NOMO-1 treated with dmso at 0.1 percent for 144 hours (cell line): ENCODE data around the gene MAMSTR.
"Not testable (repeated sequence)": the region's sequence is repeated elsewhere in the genome, so short reads cannot be mapped to it uniquely, and the experiment has no call there.

ENCODE experiments used
- DNase-seq: peaks from one replicate; lab custom pipeline; 2025; ENCODE audit not compliant: unreplicated experiment; lab: John Stamatoyannopoulos, UW

The MAMSTR gene

DNA sequence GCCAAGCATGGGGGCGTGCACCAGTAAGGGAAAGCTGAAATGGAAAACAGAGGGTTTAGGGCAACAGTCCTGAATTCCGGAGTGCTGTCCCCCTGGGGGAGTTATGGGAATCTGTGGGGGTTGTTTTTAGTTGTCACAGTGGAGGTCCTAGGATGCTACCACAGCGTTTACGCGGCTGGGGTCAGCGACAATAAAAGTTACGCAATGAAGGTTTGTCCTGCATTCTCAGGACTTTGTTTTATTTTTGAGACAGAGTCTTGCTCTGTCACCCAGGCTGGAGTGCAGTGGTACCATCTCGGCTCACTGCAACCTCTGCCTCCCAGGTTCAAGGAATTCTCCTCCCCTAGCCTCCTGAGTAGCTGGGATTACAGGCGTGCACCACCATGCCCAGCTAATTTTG, 25.9 kb downstream of the MAMSTR start:
- not testable (repeated sequence) for DNase-seq

DNA sequence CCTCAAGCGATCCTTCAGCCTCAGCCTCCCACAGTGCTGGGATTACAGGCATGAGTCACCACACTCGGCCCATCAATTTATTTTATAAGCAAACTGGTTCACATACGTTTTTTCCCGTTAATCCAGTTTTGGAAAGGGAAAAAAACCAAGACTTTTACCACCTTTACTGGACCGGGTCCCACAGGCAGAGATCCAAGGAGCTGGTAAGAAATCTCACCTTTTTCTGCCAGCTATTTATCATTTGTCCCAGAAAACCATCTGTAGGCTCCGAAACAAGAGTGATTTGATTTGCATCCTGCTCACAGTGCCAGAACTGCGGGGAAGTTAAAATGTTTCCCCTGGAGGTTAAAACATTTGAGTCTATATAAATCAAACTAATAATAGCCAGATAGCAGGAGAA, 30.1 kb downstream of the MAMSTR start:
- DNase-seq, result no peak

DNA sequence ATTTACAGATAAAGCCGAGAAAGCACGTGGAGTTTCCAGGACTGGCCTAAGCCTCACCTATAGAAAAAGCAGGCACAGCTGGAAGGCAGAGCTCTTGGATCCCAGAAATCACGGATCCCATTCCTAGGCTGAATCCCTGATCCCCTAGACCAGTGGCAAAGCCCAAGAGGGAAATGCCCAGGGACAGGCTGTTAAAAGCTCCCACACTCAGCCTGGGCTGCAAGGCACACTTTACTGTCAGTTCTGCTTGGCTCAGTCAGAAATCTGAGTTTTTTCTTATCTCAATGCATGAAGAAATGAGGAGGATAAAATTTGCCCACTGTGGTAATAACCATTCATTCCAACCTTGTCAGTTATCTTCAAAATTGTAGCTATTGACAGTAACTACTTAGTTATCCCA, 31.7 kb downstream of the MAMSTR start:
- DNase-seq, result no peak

DNA sequence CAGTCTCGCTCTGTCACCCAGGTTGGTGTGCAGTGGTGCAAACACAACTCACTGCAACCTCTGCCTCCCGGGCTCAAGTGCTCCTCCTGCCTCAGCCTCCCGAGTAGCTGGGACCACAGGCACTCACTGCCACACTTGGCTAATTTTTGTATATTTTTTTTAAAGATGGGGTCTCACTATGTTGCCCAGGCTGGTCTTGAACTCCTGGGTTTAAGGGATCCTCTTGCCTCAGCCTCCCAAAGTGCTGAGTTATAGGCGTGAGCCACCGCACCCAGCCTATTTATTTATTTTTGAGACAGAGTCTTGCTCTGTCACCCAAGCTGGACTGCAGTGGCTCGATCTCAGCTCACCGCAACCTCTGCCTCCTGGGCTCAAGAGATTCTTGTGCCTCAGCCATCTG, 32.9 kb downstream of the MAMSTR start:
- DNase-seq, result not testable (repeated sequence)

DNA sequence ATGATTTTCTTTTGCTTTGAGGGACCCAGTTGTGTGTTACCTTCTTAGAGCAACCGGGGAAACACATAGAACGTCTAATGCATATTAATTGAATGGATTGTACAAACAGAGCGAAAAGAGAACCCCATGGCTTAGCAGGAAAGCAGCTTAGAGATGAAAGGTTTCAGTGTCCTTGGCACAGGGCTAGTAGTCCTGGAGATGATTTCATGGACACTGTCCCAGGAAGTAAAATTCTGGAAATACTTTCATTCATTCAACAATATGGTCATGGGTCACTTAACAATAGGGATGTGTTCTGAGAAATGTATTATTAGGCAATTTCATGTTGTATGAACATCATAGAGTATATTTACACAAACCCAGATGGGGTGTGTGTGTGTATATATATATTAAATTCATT, 33.4 kb downstream of the MAMSTR start:
- DNase-seq, result no peak

DNA sequence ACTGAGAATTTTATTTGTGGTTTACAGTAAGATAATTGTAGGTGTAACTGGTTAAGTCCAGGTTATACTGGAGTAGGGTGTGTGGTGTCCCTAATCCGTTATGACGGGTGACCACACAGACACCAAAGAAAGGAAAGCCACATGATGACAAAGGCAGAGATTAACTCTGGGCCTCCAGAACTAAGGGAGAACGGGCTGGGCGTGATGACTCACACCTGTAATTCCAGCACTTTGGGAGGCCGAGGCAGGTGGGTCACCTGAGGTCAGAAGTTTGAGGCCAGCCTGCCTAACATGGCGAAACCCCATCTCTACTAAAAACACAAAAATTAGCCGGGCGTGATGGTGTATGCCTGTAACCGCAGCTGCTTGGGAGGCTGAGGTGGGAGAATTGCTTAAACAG, 33.9 kb downstream of the MAMSTR start:
- no peak for DNase-seq

DNA sequence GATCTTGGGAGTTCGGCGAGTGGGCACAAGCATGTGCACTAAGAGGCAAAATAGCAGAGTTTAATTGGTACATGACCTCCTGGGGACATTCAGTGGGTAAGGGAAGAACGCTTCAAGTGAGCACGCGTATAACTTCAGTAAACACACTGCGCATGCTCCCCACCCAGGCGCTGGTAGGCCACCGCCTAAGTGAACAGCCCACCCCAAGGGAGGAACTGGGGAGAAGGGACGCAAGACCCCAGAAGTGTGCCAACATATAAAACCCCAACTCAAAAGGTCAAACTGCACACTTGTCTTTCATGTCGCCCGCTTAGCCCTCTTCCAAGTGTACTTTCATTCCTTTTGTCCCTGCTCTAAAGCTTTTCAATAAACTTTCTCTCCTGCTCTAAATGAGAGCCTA, 36.2 kb downstream of the MAMSTR start:
- no peak for DNase-seq

DNA sequence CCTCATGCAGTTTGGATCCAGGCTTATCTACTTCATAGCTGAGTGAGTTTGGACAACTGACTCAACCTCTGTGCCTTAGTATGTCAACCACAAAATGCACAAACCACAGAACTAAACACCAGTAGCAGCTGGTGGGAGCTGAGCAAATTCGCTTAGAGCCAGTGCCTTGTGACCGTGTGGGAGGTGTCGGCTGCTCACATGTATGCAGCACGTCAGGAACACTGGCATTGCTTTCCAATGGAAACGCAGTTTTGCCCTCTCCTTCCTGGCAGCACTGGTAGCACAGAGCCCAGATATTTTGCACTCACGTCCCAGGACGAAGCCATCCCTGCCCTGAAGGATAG, 38.4 kb downstream of the MAMSTR start:
- no peak for DNase-seq

DNA sequence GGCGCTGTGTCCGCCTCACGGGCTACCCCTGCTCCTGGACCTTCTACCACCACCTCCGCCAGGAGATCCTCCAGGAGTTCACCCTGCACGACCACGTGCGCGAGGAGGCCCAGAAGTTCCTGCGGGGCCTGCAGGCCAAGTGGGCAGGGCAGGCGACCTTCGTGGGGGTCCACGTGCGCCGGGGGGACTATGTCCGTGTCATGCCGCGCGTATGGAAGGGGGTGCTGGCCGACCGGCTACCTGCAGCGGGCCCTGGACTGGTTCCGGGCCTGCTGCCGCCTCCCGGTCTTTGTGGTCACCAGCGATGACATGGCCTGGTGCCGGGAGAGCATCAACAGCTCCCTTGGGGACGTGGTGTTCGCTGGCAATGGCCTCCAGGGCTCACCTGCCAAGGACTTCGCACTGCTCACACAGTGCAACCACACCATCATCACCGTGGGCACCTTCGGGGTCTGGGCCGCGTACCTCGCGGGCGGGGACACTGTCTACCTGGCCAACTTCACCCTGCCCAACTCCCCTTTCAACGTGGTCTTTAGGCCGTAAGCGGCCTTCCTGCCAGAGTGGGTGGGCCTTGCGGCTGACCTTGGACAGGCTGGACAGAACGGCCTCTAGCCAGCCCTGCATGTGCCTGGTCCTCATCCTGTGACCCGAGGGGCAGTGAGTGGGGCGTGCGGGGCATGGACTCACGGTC, 38.9 kb downstream of the MAMSTR start:
- DNase-seq, result no peak

DNA sequence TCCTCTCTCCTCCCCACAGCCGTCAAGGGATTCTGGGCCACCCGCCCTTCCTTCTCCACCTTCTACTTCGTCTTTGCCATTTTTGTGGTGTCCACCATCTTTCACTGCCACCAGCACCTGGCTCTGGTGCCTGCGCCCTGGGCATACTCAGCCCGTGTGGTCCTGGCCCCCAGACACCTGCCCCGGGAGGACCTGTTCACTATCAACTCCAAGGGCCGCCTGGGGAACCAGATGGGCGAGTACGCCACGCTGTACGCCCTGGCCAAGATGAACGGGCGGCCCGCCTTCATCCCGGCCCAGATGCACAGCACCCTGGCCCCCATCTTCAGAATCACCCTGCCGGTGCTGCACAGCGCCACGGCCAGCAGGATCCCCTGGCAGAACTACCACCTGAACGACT, 39.5 kb downstream of the MAMSTR start:
- DNase-seq, result not testable (repeated sequence)

DNA sequence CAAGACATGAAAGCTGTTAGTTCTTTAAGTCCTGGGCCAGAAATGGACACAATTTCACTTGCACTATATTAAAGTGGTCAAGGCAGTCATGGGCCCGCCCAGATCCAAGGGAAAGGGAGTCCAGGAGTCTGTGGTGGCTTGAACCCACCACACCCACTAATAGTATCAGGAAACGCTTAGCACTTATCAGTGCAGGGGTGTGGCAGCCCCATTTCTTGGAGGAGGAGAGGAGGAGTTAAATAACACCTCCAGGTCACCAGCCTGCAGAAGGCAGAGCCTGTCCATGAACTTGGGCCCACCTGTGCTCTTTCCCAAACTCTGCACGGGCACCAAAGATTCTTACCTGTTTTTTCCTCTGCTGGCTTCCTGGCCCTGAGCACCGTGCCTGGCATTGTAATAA, 41.3 kb downstream of the MAMSTR start:
- no peak for DNase-seq

DNA sequence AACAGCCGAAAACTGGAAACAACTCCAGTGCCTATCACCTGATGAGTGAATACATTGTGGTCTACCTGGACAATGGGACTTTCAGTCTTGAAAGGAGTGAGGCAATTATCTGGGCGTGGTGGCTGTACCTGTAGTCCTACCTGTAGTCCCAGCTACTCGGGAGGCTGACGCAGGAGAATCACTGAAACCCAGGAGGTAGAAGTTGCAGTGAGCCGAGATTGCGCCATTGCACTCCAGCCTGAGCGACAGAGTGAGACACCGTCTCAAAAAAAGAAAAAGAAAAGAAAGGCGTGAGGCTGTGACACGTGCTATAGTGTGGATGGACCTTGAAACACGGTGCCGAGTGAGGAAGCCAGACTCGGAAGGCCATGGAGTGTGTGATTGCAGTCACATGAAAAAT, 42.6 kb downstream of the MAMSTR start:
- no peak for DNase-seq

DNA sequence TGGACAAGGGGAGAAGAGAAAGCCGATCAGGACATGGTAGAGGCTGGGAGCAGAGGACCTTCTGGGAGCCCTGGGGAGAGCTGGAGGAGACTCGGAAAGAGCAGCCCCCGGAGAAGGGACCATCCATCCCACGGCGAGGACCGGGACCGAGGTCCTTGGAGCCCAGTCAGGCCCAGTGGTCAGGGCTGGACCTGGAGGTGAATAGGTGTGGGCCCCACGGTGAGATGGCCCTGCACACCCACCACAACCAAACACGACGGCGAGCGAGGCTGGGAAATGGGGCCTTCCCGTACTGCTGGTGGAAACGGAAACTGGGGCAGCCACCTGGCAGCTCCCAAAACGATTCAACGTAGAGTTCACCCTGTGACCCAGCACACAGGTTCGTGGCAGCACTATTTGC, 43.0 kb downstream of the MAMSTR start:
- DNase-seq, result no peak

DNA sequence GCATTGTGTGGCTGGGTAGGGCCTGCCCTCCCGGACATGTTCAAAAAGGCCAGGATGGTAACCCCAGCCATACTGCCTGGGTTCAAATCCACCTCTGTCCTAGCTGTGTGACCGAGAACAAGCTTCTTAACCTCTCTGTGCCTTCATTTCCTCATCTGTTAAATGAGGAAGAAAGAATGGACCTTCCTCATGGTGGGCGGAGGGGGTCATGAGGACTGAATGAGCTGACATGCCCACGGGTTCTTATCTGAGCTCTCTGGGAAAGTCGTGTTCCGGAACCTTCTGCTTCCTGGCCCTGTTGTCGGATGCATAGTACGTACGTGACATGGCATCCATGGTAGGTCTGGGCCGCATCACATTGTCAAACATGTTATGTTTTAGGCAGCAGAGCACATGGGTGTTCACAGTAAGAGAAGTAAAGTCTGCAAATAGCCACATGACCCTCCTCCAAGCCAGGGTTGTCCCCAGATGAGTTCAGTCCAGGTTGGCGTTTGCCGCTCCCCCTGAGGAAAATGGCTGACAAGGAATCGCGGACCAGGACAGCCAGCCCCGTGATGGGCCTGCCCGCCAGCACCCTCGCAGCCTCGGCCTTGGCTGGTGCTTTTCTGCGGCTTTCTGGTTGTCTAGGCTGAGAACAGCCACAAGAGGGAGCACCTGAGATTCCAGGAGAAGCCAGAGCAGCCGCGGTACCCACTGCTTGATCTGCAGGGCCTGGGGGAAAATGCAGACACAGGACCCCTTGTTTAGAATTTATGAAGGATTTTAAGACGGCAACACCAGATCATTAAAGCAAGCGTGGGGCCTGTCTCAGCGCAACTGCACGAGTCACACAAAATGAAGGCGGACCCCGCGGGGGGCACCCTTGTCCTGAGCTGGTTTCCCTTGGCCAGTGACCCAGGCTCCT, 44.4 kb downstream of the MAMSTR start:
- peak; percentile 43 for DNase-seq

DNA sequence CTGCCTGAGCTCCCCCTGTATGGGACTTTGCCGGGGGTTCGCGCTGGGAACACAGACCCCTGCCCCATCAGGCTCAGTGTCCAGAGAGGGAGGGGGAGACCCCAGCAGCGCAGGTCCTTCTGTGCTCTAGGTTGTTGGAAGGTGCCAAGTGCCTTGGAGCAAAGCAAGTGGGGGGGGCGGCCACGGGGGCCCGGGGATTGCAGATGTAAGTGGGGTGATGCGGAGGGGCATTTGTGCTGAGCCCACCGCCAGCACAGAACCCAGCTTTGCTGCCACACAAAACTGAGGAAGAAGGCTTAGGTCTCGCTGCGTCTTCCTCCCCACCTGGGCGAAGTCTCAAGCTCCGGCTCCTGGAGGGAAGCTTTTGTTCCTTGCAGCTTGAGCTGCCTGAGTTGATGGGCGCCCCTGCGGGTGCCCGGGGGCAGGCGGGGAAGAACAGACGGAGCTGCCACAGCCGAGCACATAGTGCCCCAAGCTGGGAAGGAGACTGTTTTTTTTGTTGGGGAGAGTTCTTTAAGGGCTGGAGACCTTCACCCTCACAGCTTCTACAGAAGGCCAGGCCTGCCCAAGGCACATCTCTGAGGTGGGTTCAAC, 45.2 kb downstream of the MAMSTR start:
- no peak for DNase-seq

DNA sequence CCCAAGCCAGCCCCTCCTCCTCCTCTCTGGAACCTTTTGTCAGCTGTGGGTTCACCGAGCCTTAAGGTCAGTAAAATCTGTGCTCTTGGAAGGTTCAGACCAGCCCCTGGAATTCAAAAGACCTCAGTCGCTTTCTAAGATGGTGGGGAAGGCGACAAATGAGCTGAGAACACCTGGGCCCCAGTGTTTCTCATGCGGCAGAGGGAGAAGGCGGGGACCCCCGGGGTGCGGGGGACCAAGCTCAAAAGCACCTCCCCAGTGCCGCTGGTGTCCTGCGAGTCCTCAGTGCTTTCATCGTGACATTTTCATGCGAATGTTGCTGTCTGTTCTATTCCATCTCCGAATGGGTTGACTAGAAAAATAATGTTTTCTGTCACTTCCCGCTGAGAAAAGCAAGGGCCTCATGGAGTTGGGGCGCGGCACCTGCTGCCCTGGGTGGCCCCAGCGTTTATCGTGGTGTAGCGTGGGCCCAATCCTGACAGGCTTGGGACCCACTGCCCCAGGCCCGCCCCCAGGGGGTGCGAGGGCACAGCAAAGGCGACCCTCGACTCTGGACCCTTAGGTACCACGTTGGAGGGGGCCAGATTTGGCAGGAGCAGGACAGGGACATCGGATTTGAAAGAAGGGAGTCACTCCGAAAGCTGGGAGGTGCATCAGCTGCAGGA, 46.0 kb downstream of the MAMSTR start:
- DNase-seq, result no peak

DNA sequence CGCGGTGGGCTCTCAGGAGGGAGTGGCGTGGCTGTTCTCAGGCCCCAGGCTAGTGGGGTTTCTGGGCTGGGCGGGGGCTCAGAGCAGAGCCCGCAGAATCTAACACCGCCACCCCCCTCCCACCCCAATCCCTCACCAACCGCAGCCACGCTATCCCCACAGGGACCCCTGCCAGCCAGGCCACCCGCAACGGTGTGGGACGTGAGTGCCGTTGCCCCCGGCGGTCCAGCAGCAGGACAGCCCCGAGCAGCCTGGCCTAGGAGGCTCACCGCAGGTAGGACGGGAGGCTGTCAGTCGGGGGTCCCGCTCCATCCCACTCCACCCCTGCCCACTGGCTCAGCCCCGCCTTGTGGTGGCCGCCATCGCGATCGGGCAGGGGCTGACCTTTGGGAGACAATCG, 46.5 kb downstream of the MAMSTR start, which contains the start of gene NTN5:
Gene NTN5 (minus strand): TSS at position 24 of the 400 bp plus-strand sequence. CDS start 2,031 bp downstream, outside the sequence.
- no peak for DNase-seq

DNA sequence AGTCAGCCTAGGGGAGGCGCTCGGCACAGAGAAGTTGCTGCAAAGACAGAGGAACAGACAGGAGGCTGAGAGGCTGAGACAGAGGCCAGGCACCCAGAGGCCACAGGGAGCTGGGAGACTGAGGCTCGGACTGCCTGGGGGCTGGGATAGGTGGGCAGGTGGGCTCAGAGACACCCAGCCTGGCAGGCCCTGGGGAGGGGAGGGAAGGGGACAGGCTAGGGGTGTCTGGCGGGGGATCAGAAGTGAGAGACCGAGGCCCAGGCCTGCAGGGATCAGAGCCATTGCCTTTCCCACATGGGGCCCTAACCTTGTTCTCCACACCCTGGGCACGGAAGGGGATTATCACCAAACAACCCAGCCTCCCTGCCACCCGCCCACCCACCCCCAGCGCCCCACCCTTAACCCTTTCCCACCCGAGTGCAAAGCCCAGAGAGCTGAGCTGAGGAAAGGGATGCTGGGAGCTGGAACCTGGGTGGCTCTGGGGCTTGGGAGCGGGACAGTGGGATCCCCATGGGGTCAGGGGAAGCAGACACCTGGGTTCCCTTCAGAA, 48.0 kb downstream of the MAMSTR start:
- no peak for DNase-seq

DNA sequence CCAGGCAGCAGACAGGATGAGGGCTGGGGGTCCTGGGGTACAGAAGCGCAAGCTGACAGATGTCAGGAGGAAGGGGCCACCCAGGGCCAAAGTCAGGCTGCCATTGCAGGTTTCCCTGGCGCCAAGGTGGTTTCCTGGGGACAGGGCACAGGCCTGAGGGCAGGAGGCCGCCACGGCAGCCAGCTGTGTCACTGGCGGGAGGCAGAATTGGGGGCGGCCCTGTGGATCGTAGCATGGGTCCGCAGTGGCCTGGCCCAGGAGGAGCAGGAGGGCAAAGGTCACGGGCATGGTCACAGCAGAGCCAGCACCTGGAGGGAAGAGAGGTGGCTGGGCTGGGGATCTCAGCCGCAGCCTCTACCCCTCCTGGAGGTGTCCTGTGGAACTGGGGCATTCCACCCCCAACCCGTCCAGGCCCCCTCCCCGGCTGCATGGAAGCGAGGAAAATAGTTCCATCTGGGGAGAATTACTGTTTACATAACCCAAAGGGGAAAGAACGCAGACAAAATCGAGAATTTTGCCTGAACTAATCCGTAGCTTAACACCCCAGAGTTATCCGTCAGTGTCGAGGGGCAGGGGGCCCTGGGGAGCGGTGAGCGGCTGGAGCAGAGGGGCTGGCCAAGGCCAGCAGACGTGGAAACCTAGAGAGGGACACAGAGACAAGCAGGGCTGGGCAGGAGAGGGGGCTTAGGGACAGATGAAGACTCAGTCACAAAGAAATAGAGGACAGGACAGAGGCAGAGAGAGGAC, 48.7 kb downstream of the MAMSTR start:
- DNase-seq, result no peak

DNA sequence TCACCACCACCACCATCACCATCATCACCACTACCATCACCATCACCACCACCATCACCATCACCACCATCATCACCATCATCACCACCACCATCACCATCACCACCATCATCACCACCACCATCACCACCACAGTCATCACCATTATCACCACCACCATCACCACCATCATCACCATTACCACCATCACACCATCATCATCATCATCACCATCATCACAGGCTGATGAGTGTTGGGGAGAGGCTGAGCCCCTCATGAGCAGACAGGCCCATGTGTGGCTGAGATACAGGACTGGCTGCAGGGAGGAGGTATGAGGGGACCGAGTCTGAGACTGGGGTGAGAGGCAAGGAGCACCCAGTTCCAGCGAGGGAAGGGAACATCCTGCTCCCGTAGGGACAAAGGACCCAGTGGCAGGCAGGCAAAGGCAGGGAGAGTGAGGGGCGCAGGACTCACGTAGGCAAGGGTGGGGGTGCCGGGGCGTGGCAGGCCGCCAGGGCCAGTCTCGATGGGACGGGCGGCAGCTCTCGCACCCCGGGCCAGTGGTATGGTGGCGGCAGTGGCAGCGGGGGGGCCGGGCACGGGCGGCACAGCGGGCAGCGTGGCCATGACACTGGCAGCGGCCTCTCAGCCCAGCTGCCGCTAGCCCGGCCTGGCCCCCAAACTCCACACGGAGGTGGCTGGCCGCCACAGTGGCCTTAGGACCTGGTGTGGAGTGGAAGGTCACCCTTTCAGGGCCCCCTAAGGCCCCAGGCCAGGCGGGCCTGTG, 49.4 kb downstream of the MAMSTR start:
- DNase-seq, result no peak
